ENCODE measurements around the gene B3GAT1.

B3GAT1 gene

DNA sequence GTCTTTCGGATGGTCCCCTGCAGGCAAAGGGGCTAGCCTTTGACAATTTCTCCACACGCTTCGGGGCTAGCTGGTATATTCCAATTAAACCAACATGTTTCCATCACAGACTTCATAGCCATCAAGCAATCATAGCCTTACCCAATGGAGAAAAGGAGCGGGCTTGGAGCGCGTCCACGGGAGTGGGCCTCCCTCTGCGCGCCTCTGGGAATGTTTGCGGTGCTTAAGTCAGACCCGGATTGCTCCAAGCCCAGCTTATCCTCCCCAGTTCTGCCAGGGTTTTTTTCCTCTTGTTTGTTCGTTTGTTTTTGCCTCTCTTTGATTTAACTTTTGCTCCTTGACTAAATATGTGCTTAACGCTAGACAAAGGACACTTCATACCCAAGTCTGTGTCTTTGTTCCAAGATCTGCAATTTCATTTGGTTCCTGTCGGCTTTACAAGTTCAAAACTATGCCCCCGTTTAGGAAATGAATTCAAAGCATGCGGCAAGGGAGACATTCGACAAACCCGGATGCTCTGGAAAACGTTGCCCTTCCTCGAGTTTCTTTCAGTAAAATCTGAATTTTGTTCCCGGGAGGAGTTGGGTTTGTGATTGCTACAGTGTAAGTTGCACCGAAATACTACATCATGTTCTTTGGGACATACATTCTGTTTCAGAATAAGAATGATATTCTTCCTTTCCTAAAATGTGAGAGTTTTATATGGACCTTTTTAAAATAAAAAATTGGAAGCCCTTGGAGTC, 81.3 kb downstream of the B3GAT1 start:
- no peak for DNase-seq
- intact Hi-C loops (cut with DNase I), result no loop called here
